Measurements from ENCODE around the gene LIN54. TPM values are rescaled to one million over a fixed set of nuclear protein-coding genes. Genes with fewer than 3 reads are reported as not detected.
A peak's percentile ranks its signal among the peaks of the same experiment; 100 is the strongest.

Gene LIN54
- total and polyA plus RNA-seq, 2 of the 13 experiments (the other 11 are each of a cell fraction or from before 2014, with no cell fraction given), result 25.2 to 32.9 TPM

GRCh38 chr4:82900066-82900410, 110.6 kb downstream of the LIN54 start:
- no peaks in the 10 kb centered on the region for H4K20me1 ChIP-seq (ENCODE audit: insufficient read depth, low read length)
- peak overlapping the region; percentile 95 for H3K9ac ChIP-seq (ENCODE audit: insufficient read depth, low read depth, low read length)
- ChIA-PET POLR2A (interaction anchor here (1.3 to 4.3 kb wide), 9 partner anchors 8 to 471 kb away, joined by 3 to 76 read pairs (median 10); partner anchors contain the start of genes COPS4 and LIN54), CTCF (ENCODE audit: low intra/inter-chr PET ratio, low total read pairs) (no interaction called here)
- H3K27ac ChIP-seq (ENCODE audit: extremely low read length, insufficient read depth, low read length), result peak overlapping the region; percentile 91
- H3K79me2 ChIP-seq (ENCODE audit: insufficient read depth, low read length), result peaks cover 66% of the 10 kb centered on the region
- 0% methylated on average over 14 of the region's 14 CpGs for WGBS (ENCODE audit: low lambda C conversion rate)
- H3K27me3 ChIP-seq (ENCODE audit: control insufficient read depth in 1 of 2, insufficient read depth in 2 of 2, low read length in 2 of 2), result no peaks in the 10 kb centered on the region; a peak in 1 of 5 replicates
- no peak for ATAC-seq
- intact Hi-C loops (cut with micrococcal nuclease; ENCODE audit: unreplicated experiment) (loop anchor here (2.0 kb wide), 1 partner anchor 15 kb away; no protein-coding TSS in a partner anchor), in situ Hi-C loops (cut with HindIII; ENCODE audit: extremely low pct_ligation_motif_present, low pct_unique_long_range_greater_than_20kb) (no loop called here)
- peak overlapping the region; percentile 66 for H2AFZ ChIP-seq (ENCODE audit: low read length)
- H3K36me3 ChIP-seq (replicated peaks in 1 of 2; ENCODE audit: control insufficient read depth in 1 of 2, insufficient read depth in 2 of 2, low read length in 2 of 2), result no peaks in the 10 kb centered on the region; a peak in 1 of 5 replicates
- no peak for DNase-seq (ENCODE audit: low spot score)
- H3K4me1 ChIP-seq (ENCODE audit: insufficient read depth, low read length), result peaks cover 42% of the 10 kb centered on the region
- FAIRE-seq, result no peak
- BruUV-seq (replicated peaks), result no TSS peak
- peak overlapping the region; percentile 77 to 88 (median 82) for H3K4me3 ChIP-seq (replicated peaks in 1 of 3; ENCODE audit: insufficient read depth in 1 of 3, low read depth in 2 of 3, low read length in 3 of 3)
- no peaks in the 10 kb centered on the region for H3K9me3 ChIP-seq (ENCODE audit: low read length)
- H3K4me2 ChIP-seq (ENCODE audit: low read depth, low read length), result peak overlapping the region; percentile 72
- TF ChIP-seq ZFP82 (CRISPR knock-in tag; IDR thresholded peaks at IDR 0.05; ENCODE audit: borderline replicate concordance), result peak; percentile 77; the same call in 1 of the 2 replicates
- TF ChIP-seq ZNF768 (CRISPR knock-in tag; IDR thresholded peaks at IDR 0.05), result no peak
- no peak for TF ChIP-seq ZMAT3 (CRISPR knock-in tag; conservative IDR thresholded peaks at IDR 0.05)
- no peak for TF ChIP-seq KMT2A (CRISPR knock-in tag; IDR thresholded peaks at IDR 0.05)
- TF ChIP-seq ZNF674 (CRISPR knock-in tag; IDR thresholded peaks at IDR 0.05; ENCODE audit: low read depth), result no peak
- TF ChIP-seq MZF1 (CRISPR knock-in tag; IDR thresholded peaks at IDR 0.05; ENCODE audit: borderline replicate concordance), result no peak
- peak; percentile 12; the same call in 1 of the 2 replicates for TF ChIP-seq CAMTA2 (CRISPR knock-in tag; IDR thresholded peaks at IDR 0.05; ENCODE audit: borderline replicate concordance)
- TF ChIP-seq SRY (CRISPR knock-in tag; IDR thresholded peaks at IDR 0.05), result no peak
- TF ChIP-seq ZBTB21 (CRISPR knock-in tag; IDR thresholded peaks at IDR 0.05), result no peak
- no peak for TF ChIP-seq ZZZ3 (CRISPR knock-in tag; IDR thresholded peaks at IDR 0.05; ENCODE audit: borderline replicate concordance)
- no peak for TF ChIP-seq MBD4 (IDR thresholded peaks at IDR 0.05; ENCODE audit: borderline replicate concordance, low read length)
- TF ChIP-seq ATAD3A (CRISPR knock-in tag; IDR thresholded peaks at IDR 0.05), result no peak
- TF ChIP-seq ZKSCAN5 (CRISPR knock-in tag; IDR thresholded peaks at IDR 0.05), result no peak
- TF ChIP-seq, protein P1, sequence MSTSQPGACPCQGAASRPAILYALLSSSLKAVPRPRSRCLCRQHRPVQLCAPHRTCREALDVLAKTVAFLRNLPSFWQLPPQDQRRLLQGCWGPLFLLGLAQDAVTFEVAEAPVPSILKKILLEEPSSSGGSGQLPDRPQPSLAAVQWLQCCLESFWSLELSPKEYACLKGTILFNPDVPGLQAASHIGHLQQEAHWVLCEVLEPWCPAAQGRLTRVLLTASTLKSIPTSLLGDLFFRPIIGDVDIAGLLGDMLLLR (CRISPR knock-in tag; IDR thresholded peaks at IDR 0.05), result 0 out of 2 replicates have a peak, but pooled peaks have one; percentile 8
- no peak for TF ChIP-seq ZNF234 (CRISPR knock-in tag; conservative IDR thresholded peaks at IDR 0.05)
- TF ChIP-seq NRL (CRISPR knock-in tag; IDR thresholded peaks at IDR 0.05; ENCODE audit: borderline replicate concordance), result no peak
- 0 out of 2 replicates have a peak, but pooled peaks have one; percentile 37 for TF ChIP-seq ZNF670 (CRISPR knock-in tag; IDR thresholded peaks at IDR 0.05; ENCODE audit: borderline replicate concordance)
- TF ChIP-seq ZBTB3 (CRISPR knock-in tag; IDR thresholded peaks at IDR 0.05; ENCODE audit: borderline replicate concordance, low read depth), result no peak
- no peak for TF ChIP-seq PITX1 (CRISPR knock-in tag; IDR thresholded peaks at IDR 0.05)
- no peak for TF ChIP-seq BRCA1 (CRISPR knock-in tag; IDR thresholded peaks at IDR 0.05)
- no peak for TF ChIP-seq NR2F1 (CRISPR knock-in tag; IDR thresholded peaks at IDR 0.05)
- TF ChIP-seq, protein P2, sequence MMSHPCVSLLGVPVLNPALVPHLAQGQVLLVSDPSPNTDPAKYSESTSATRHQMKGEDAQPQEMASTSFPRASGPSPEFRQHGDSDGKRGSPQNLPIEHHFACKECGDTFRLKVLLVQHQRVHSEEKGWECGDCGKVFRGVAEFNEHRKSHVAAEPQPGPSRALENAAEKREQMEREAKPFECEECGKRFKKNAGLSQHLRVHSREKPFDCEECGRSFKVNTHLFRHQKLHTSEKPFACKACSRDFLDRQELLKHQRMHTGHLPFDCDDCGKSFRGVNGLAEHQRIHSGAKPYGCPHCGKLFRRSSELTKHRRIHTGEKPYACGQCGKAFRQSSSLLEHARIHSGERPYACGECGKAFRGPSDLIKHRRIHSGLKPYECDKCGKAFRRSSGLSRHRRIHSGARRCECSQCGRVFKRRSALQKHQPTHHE (CRISPR knock-in tag; IDR thresholded peaks at IDR 0.05; ENCODE audit: borderline replicate concordance), result no peak
- TF ChIP-seq ZSCAN25 (CRISPR knock-in tag; IDR thresholded peaks at IDR 0.05), result no peak
- TF ChIP-seq ZNF816 (CRISPR knock-in tag; IDR thresholded peaks at IDR 0.05; ENCODE audit: borderline replicate concordance), result 0 out of 2 replicates have a peak, but pooled peaks have one; percentile 51
- no peak for TF ChIP-seq TCF7 (IDR thresholded peaks at IDR 0.05; ENCODE audit: low read depth)
- no peak for TF ChIP-seq STAG1 (CRISPR knock-in tag; IDR thresholded peaks at IDR 0.05)
- no peak for TF ChIP-seq HNRNPK (IDR thresholded peaks at IDR 0.05; ENCODE audit: low read depth, low read length, poor library complexity, severe bottlenecking)
